K562 (cell line): ENCODE results near the gene CD164L2. TPM values are rescaled to one million over a fixed set of nuclear protein-coding genes. Genes with fewer than 3 reads are reported as not detected.

Source experiments
- ARID2 ChIP-seq: fragments of 450-650 bp; IDR thresholded peaks from 2 replicates; pipeline ENCODE4 v1.6.1; 2017; ENCODE audit warnings: antibody characterized with exemption, mild to moderate bottlenecking
- BRCA1 ChIP-seq, 2 experiments: fragments of 450-650 bp in 1 of 2; sonication (generic) in 1 of 2; formaldehyde crosslinking in 1 of 2; IDR thresholded peaks; 2 replicates each; pipeline versions ENCODE4 v1.5.0 to v1.6.1; 2017 to 2020; ENCODE audit warnings: mild to moderate bottlenecking in 1 of 2, missing genetic modification reagents in 1 of 2
- CHD1 ChIP-seq: fragments of 200-600 bp; sonication (generic); IDR thresholded peaks from one replicate; pipeline ENCODE4 v1.6.1; 2012; ENCODE audit warnings: mild to moderate bottlenecking, moderate library complexity, low read length, inconsistent platforms
- JUND ChIP-seq, 2 experiments: IDR thresholded peaks; 2 replicates in 1 of 2; 3 replicates in 1 of 2; pipeline ENCODE4 v1.6.1; 2011; ENCODE audit warnings: borderline replicate concordance in 2 of 2, low read depth in 2 of 2, low read length in 2 of 2, improper control_type of control experiment in 1 of 2, missing biosample characterization in 1 of 2, missing genetic modification characterization in 1 of 2, missing genetic modification reagents in 1 of 2
- KDM1A ChIP-seq, 2 experiments: fragments of 450-650 bp; IDR thresholded peaks; 2 replicates each; pipeline ENCODE4 v1.6.1; 2016; ENCODE audit warnings: mild to moderate bottlenecking in 2 of 2
- NFE2L1 ChIP-seq: fragments of 450-650 bp; IDR thresholded peaks from 2 replicates; pipeline ENCODE4 v1.6.1; 2016; ENCODE audit warnings: missing genetic modification characterization, low read depth, mild to moderate bottlenecking, missing compliant biosample characterization, moderate library complexity, borderline replicate concordance
- RBBP5 ChIP-seq: fragments of 200-600 bp; sonication (generic); IDR thresholded peaks from 2 replicates; pipeline ENCODE4 v1.6.1; 2012; ENCODE audit warnings: borderline replicate concordance, mild to moderate bottlenecking, low read length, control low read depth, inconsistent platforms; ENCODE audit not compliant: insufficient read depth, poor library complexity, severe bottlenecking
- RHOXF2B ChIP-seq: fragments of 250-450 bp; sonication (Bioruptor Pico); conservative IDR thresholded peaks from 2 replicates; pipeline ENCODE4 v1.5.1; 2021
- STAG1 ChIP-seq: sonication (generic); formaldehyde crosslinking; IDR thresholded peaks from 2 replicates; pipeline ENCODE4 v1.5.0; 2020; ENCODE audit warnings: missing genetic modification reagents, borderline replicate concordance
- ZC3H4 ChIP-seq: sonication (generic); formaldehyde crosslinking; IDR thresholded peaks from 2 replicates; pipeline ENCODE4 v1.9.0; 2021; ENCODE audit warnings: missing genetic modification reagents, borderline replicate concordance
- ZSCAN29 ChIP-seq: fragments of 450-650 bp; IDR thresholded peaks from 2 replicates; pipeline ENCODE4 v1.6.1; 2017
- polyA plus RNA-seq, 8 experiments: library from polyadenylated mRNA; depleted of rRNA in 4 of 8; stranded (reverse) in 5 of 8; unstranded in 3 of 8; fragments of >200 nt; fragmentation: Nextera tagmentation in 2 of 8; fragmentation: Illumina TruSeq in 1 of 8; extraction: Ambion mirVana in 2 of 8; extraction: Trizol in 1 of 8; gene quantifications; 2 replicates each; pipeline versions ENCODE4 v1.2.1 to v1.2.3, GENCODE V29; 2011 to 2014; ENCODE audit warnings: inconsistent platforms in 1 of 8, missing spikeins in 1 of 8
- total RNA-seq, 7 experiments: library from RNA; depleted of rRNA in 6 of 7; stranded (reverse); fragments of >200 nt in 6 of 7; fragmentation: Illumina TruSeq in 2 of 7; extraction: Trizol in 2 of 7; gene quantifications; 2 replicates each; pipeline versions ENCODE4 v1.2.1 to v1.2.3, GENCODE V29; 2011 to 2021; ENCODE audit warnings: low replicate concordance in 1 of 7
- TF ChIP-seq, protein P1 (sequence below), 3 experiments: fragments of 200-800 bp in 1 of 3; fragments of 250-450 bp in 1 of 3; fragments of 450-650 bp in 1 of 3; sonication (Bioruptor Pico) in 1 of 3; sonication (Bioruptor generic) in 1 of 3; formaldehyde crosslinking in 1 of 3; IDR thresholded peaks; 2 replicates each; pipeline versions ENCODE4 v1.6.1 to v1.8.0; 2016 to 2022; ENCODE audit warnings: mild to moderate bottlenecking in 2 of 3, missing genetic modification characterization in 2 of 3, missing compliant biosample characterization in 1 of 3, moderate library complexity in 1 of 3
- TF ChIP-seq, protein P2 (sequence below): fragments of 250-450 bp; sonication (Bioruptor Pico); IDR thresholded peaks from 2 replicates; pipeline ENCODE4 v1.8.0; 2021; ENCODE audit warnings: mild to moderate bottlenecking, moderate library complexity

The CD164L2 gene
- total and polyA plus RNA-seq, 9 of the 15 experiments (the other 6 are each of a cell fraction or from before 2014, with no cell fraction given): 0.08 to 0.92 (median 0.38) TPM; not detected in 1

GRCh38 chr1:27372022-27372807, 10.9 kb downstream of the CD164L2 start (continued):
- TF ChIP-seq, protein P1, sequence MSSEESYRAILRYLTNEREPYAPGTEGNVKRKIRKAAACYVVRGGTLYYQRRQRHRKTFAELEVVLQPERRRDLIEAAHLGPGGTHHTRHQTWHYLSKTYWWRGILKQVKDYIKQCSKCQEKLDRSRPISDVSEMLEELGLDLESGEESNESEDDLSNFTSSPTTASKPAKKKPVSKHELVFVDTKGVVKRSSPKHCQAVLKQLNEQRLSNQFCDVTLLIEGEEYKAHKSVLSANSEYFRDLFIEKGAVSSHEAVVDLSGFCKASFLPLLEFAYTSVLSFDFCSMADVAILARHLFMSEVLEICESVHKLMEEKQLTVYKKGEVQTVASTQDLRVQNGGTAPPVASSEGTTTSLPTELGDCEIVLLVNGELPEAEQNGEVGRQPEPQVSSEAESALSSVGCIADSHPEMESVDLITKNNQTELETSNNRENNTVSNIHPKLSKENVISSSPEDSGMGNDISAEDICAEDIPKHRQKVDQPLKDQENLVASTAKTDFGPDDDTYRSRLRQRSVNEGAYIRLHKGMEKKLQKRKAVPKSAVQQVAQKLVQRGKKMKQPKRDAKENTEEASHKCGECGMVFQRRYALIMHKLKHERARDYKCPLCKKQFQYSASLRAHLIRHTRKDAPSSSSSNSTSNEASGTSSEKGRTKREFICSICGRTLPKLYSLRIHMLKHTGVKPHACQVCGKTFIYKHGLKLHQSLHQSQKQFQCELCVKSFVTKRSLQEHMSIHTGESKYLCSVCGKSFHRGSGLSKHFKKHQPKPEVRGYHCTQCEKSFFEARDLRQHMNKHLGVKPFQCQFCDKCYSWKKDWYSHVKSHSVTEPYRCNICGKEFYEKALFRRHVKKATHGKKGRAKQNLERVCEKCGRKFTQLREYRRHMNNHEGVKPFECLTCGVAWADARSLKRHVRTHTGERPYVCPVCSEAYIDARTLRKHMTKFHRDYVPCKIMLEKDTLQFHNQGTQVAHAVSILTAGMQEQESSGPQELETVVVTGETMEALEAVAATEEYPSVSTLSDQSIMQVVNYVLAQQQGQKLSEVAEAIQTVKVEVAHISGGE (CRISPR knock-in tag; IDR thresholded peaks at IDR 0.05): 0 out of 6 replicates have a peak, but pooled peaks of 1 of the 3 experiments have one; percentile 57
- TF ChIP-seq KDM1A (IDR thresholded peaks at IDR 0.05) (no peak), ZC3H4 (no peak), ZSCAN29 (no peak), NFE2L1 (tag) (no peak), RBBP5 (no peak), STAG1 (CRISPR knock-in tag) (no peak), CHD1 (no peak), BRCA1 (IDR thresholded peaks at IDR 0.05) (no peak), BRCA1 (CRISPR knock-in tag; IDR thresholded peaks at IDR 0.05) (no peak), JUND (IDR thresholded peaks at IDR 0.05; ENCODE audit: borderline replicate concordance, low read depth, low read length) (peak; percentile 16; the same call in 1 of the 2 replicates), JUND (tag; IDR thresholded peaks at IDR 0.05; ENCODE audit: borderline replicate concordance, low read depth, low read length) (no peak), RHOXF2B (CRISPR knock-in tag) (no peak), ARID2 (peak; percentile 32; the same call in 1 of the 2 replicates)
- TF ChIP-seq, protein P2, sequence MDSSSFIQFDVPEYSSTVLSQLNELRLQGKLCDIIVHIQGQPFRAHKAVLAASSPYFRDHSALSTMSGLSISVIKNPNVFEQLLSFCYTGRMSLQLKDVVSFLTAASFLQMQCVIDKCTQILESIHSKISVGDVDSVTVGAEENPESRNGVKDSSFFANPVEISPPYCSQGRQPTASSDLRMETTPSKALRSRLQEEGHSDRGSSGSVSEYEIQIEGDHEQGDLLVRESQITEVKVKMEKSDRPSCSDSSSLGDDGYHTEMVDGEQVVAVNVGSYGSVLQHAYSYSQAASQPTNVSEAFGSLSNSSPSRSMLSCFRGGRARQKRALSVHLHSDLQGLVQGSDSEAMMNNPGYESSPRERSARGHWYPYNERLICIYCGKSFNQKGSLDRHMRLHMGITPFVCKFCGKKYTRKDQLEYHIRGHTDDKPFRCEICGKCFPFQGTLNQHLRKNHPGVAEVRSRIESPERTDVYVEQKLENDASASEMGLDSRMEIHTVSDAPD (CRISPR knock-in tag): no peak
